Upper lobe of left lung (tissue), 6 donors: ENCODE results near the gene RPRD1A. TPM values are rescaled to one million over a fixed set of nuclear protein-coding genes. Genes with fewer than 3 reads are reported as not detected.

Experiments used
- ATAC-seq, 2 donors: fragments of 200-7000 bp; cut with Tn5 transposase; one replicate each; pipeline ENCODE4 v1.9.1; 2022; ENCODE audit warnings: mild to moderate bottlenecking in 2 of 2, moderate library complexity in 2 of 2; ENCODE audit not compliant: low FRiP score in 2 of 2
- DNase-seq, 2 donors: peaks; one replicate each; pipeline ENCODE4 v3.0.0-alpha.2; 2019 to 2020
- H3K27ac ChIP-seq, 4 donors: fragments of 200-600 bp; sonication (generic); one replicate each; pipeline ENCODE4 v1.5.1; 2016 to 2019
- H3K27me3 ChIP-seq, 4 donors: fragments of 200-600 bp; sonication (generic); one replicate each; pipeline ENCODE4 v1.5.1; 2017 to 2019
- H3K36me3 ChIP-seq, 4 donors: fragments of 200-600 bp; sonication (generic); one replicate each; pipeline ENCODE4 v1.5.1; 2016 to 2019
- H3K4me1 ChIP-seq, 4 donors: fragments of 200-600 bp; sonication (generic); one replicate each; pipeline ENCODE4 v1.5.1; 2018 to 2019
- H3K4me3 ChIP-seq, 4 donors: fragments of 200-600 bp; sonication (generic); one replicate each; pipeline ENCODE4 v1.5.1; 2017 to 2019; ENCODE audit warnings: mild to moderate bottlenecking in 2 of 4, moderate library complexity in 1 of 4
- H3K9me3 ChIP-seq, 4 donors: fragments of 200-600 bp; sonication (generic); one replicate each; pipeline ENCODE4 v1.5.1; 2018 to 2019
- EP300 ChIP-seq, 4 donors: sonication (generic); formaldehyde crosslinking; IDR thresholded peaks; one replicate each; pipeline ENCODE4 v1.5.1; 2017; ENCODE audit warnings: antibody characterized with exemption in 4 of 4, control low read depth in 2 of 4
- POLR2A ChIP-seq, 4 donors: fragments of 450-650 bp; IDR thresholded peaks; one replicate each; pipeline ENCODE4 v1.5.1; 2016 to 2017; ENCODE audit warnings: antibody characterized with exemption in 4 of 4, mild to moderate bottlenecking in 2 of 4
- POLR2AphosphoS5 ChIP-seq, 2 donors: sonication (generic); formaldehyde crosslinking; IDR thresholded peaks; one replicate each; pipeline ENCODE4 v1.5.1; 2017; ENCODE audit warnings: antibody characterized with exemption in 2 of 2
- WGBS, 2 donors: methylation state at CpG; one replicate each; pipeline ENCODE4 v1.1.5; 2017 to 2018; 5-methylcytosine and 5-hydroxymethylcytosine counted together
- total RNA-seq, 6 donors: library from RNA; depleted of rRNA in 4 of 6; stranded (reverse); fragments of >200 nt in 4 of 6; gene quantifications; one replicate each; pipeline versions ENCODE4 v1.1.0 to v1.2.1, GENCODE V29; 2016 to 2021
- TF ChIP-seq, protein P1 (sequence below), 6 experiments: fragments of 450-650 bp in 4 of 6; fragments of 200-600 bp in 2 of 6; sonication (generic) in 2 of 6; IDR thresholded peaks; one replicate each; pipeline ENCODE4 v1.5.1; 2016 to 2019; ENCODE audit warnings: antibody characterized with exemption in 6 of 6
- donor health status: DM: no; HTN: no; CAD: no; lungs with moderate emphysema.
- donor health status: DM: no; HTN: yes; CAD: no; lungs with severe emphysema.

RPRD1A gene
- total RNA-seq, 6 donors from 2014 or later: 30.6 to 84.4 (median 44.3) TPM

DNA sequence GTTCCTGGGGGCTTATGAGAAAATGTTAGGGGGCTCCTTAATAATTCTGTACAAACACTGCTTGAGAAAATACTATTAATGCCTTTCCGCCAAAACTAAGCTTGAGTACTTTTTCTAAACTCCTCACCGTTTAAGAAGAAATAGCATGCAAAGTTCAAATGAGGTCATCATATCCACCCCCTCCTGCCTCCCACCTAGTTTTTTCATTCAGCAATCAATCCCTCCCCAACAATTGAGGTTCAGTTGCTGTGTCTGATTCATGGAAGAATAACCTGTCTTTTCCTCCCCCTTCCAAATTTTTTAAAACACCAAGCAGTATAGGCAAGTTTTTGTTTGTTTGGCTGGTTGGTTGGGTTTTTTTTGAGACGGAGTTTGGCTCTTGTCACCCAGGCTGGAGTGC lies 119.3 kb downstream of the RPRD1A start:
- ATAC-seq (no peak), DNase-seq (no peak)
- WGBS, 2 donors: 59 to 69% methylated on average over 3 of the region's 3 CpGs
- peaks cover 4 to 9% (median 7%) of the 10 kb centered on the region in 4 donors for H3K4me1 ChIP-seq
- no peak overlapping the region for H3K27ac ChIP-seq
- H3K27me3 ChIP-seq: no peaks in the 10 kb centered on the region
- no peaks in the 10 kb centered on the region for H3K36me3 ChIP-seq
- no peak overlapping the region for H3K4me3 ChIP-seq
- H3K9me3 ChIP-seq: no peaks in the 10 kb centered on the region
- TF ChIP-seq POLR2AphosphoS5 (IDR thresholded peaks at IDR 0.05) (no peak), POLR2A (IDR thresholded peaks at IDR 0.05) (no peak), EP300 (IDR thresholded peaks at IDR 0.05) (no peak)
- TF ChIP-seq, protein P1, sequence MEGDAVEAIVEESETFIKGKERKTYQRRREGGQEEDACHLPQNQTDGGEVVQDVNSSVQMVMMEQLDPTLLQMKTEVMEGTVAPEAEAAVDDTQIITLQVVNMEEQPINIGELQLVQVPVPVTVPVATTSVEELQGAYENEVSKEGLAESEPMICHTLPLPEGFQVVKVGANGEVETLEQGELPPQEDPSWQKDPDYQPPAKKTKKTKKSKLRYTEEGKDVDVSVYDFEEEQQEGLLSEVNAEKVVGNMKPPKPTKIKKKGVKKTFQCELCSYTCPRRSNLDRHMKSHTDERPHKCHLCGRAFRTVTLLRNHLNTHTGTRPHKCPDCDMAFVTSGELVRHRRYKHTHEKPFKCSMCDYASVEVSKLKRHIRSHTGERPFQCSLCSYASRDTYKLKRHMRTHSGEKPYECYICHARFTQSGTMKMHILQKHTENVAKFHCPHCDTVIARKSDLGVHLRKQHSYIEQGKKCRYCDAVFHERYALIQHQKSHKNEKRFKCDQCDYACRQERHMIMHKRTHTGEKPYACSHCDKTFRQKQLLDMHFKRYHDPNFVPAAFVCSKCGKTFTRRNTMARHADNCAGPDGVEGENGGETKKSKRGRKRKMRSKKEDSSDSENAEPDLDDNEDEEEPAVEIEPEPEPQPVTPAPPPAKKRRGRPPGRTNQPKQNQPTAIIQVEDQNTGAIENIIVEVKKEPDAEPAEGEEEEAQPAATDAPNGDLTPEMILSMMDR (IDR thresholded peaks at IDR 0.05): no peak

DNA sequence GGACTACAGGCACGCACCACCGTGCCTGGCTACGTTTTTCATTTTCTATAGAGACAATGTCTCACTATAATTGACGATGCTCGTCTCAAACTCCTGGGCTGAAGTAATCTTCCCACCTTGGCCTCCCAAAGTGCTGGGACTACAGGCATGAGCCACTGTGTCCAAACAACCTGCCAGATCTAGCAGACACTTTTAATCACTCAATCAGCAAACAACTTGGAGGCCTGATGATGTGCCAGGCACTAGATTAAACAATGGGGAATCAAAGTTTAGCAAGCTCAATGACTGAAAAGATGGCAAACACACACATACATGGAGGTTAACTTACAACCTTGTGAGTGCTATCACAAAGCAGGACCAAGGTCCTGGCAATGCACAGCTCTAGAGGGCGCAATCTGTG lies 124.7 kb downstream of the RPRD1A start:
- Histone ChIP-seq H3K4me3 (no peak overlapping the region), H3K27me3 (no peaks in the 10 kb centered on the region), H3K9me3 (no peaks in the 10 kb centered on the region), H3K27ac (no peak overlapping the region), H3K36me3 (no peaks in the 10 kb centered on the region), H3K4me1 (peaks cover 0 to 4% (median 1%) of the 10 kb centered on the region in 4 donors)
- DNase-seq: no peak
- 90 to 93% methylated on average over 6 of the region's 6 CpGs for WGBS, 2 donors
- no peak for ATAC-seq
- TF ChIP-seq EP300 (IDR thresholded peaks at IDR 0.05) (no peak), POLR2A (IDR thresholded peaks at IDR 0.05) (no peak), POLR2AphosphoS5 (IDR thresholded peaks at IDR 0.05) (no peak)
- TF ChIP-seq, protein P1 (IDR thresholded peaks at IDR 0.05): no peak

DNA sequence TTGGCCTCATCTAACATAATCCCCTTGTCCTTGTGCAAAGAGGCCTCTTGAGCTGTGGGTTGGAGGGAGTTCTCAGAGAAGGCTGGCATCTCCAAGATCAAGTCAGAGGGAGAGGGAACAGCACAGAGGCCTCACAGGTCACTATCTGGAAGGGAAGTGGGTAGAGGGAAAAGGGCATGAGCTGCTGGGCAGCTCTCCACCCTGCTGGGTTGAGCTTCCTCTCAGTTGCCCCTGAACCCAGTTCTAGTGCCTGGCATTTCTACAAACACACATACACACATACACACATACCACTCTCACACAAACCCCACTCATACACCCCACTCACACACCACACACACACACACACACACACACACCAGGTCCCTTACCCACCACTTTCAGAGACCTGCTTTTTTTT lies 125.2 kb downstream of the RPRD1A start:
- ATAC-seq (peak in 1 of 2 donors; percentile 37), DNase-seq (no peak)
- Histone ChIP-seq H3K27me3 (no peaks in the 10 kb centered on the region), H3K27ac (no peak overlapping the region), H3K4me3 (no peak overlapping the region), H3K9me3 (no peaks in the 10 kb centered on the region), H3K36me3 (no peaks in the 10 kb centered on the region), H3K4me1 (peaks cover 0 to 4% (median 1%) of the 10 kb centered on the region in 4 donors)
- no peak for TF ChIP-seq POLR2A (IDR thresholded peaks at IDR 0.05)
- TF ChIP-seq, protein P1 (IDR thresholded peaks at IDR 0.05): no peak
- no peak for TF ChIP-seq EP300 (IDR thresholded peaks at IDR 0.05)
- no peak for TF ChIP-seq POLR2AphosphoS5 (IDR thresholded peaks at IDR 0.05)

DNA sequence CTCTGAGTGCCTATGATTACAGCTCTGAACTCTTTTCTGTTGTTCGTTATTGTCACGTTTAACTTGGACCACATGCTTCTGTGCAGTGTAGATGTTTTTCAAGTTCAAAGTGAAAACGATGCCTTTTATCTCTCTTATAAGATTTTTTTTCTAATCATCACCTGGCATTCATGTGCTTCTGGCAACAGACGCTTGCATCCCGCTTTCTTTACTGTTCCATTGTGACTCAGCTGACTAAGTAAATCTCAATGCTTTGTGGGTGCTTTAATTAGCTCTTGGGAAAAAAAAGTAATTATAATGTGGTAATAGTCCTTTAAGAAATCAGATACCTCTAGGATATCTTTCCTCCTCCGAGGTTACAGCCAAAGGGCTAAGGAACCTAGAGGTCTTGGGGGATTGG lies 126.1 kb downstream of the RPRD1A start:
- TF ChIP-seq, protein P1 (IDR thresholded peaks at IDR 0.05): no peak
- TF ChIP-seq POLR2AphosphoS5 (IDR thresholded peaks at IDR 0.05) (no peak), EP300 (IDR thresholded peaks at IDR 0.05) (no peak), POLR2A (IDR thresholded peaks at IDR 0.05) (no peak)
- no peaks in the 10 kb centered on the region for H3K27me3 ChIP-seq
- no peak for ATAC-seq
- WGBS, 2 donors: 74% methylated on average over 6 of the region's 6 CpGs
- no peaks in the 10 kb centered on the region for H3K36me3 ChIP-seq
- H3K4me1 ChIP-seq: peaks cover 0 to 4% (median 1%) of the 10 kb centered on the region in 4 donors
- no peaks in the 10 kb centered on the region for H3K9me3 ChIP-seq
- H3K4me3 ChIP-seq: no peak overlapping the region
- DNase-seq: no peak
- no peak overlapping the region for H3K27ac ChIP-seq

Other genes starting within 250 kb of the RPRD1A start
- gene SLC39A6, start 61.8 kb upstream of the RPRD1A start, total RNA-seq: 10 to 100 TPM in 5 of 6 donors, 1 to 10 TPM in 1; 10.0 to 39.6 (median 22.7) TPM
- 10 to 100 TPM; 33.1 to 91.5 (median 58.3) TPM for gene ELP2, start 62.3 kb upstream of the RPRD1A start, total RNA-seq
- 1 to 10 TPM; 1.9 to 4.7 (median 3.8) TPM for gene MOCOS, start 119.9 kb upstream of the RPRD1A start, total RNA-seq
- gene FHOD3, start 230.2 kb upstream of the RPRD1A start, total RNA-seq: 1 to 10 TPM in 5 of 6 donors, under 1 TPM in 1; 0.40 to 4.8 (median 2.8) TPM